ENCODE results near the gene TIGD1. TPM values are rescaled to one million over a fixed set of nuclear protein-coding genes. Genes with fewer than 3 reads are reported as not detected.

TIGD1 gene
- total RNA-seq, 2 donors from 2014 or later: 3.0 to 4.4 TPM

- Histone ChIP-seq H3K9ac (ENCODE audit: low read depth in 2 of 2, low read length in 2 of 2) (no peak overlapping the region), H3K27me3 (no peaks in the 10 kb centered on the region), H3K27ac (no peak overlapping the region), H3K36me3 (no peaks in the 10 kb centered on the region), H3K9me3 (no peaks in the 10 kb centered on the region), H3K4me3 (no peak overlapping the region), H3K4me1 (peaks cover 3% of the 10 kb centered on the region)
- intact Hi-C loops (cut with DNase I): no loop called here
- TF ChIP-seq, protein P1, sequence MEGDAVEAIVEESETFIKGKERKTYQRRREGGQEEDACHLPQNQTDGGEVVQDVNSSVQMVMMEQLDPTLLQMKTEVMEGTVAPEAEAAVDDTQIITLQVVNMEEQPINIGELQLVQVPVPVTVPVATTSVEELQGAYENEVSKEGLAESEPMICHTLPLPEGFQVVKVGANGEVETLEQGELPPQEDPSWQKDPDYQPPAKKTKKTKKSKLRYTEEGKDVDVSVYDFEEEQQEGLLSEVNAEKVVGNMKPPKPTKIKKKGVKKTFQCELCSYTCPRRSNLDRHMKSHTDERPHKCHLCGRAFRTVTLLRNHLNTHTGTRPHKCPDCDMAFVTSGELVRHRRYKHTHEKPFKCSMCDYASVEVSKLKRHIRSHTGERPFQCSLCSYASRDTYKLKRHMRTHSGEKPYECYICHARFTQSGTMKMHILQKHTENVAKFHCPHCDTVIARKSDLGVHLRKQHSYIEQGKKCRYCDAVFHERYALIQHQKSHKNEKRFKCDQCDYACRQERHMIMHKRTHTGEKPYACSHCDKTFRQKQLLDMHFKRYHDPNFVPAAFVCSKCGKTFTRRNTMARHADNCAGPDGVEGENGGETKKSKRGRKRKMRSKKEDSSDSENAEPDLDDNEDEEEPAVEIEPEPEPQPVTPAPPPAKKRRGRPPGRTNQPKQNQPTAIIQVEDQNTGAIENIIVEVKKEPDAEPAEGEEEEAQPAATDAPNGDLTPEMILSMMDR (IDR thresholded peaks at IDR 0.05): no peak
- DNase-seq: no peak
Observed at GRCh38 chr2:232544674-232545073, 5.7 kb downstream of the TIGD1 start.

- Histone ChIP-seq H3K4me1 (peaks cover 3% of the 10 kb centered on the region), H3K9ac (ENCODE audit: low read depth in 2 of 2, low read length in 2 of 2) (no peak overlapping the region), H3K36me3 (no peaks in the 10 kb centered on the region), H3K9me3 (no peaks in the 10 kb centered on the region), H3K4me3 (no peak overlapping the region), H3K27ac (no peak overlapping the region), H3K27me3 (no peaks in the 10 kb centered on the region)
- DNase-seq: no peak
- TF ChIP-seq, protein P1 (IDR thresholded peaks at IDR 0.05): no peak
- intact Hi-C loops (cut with DNase I): no loop called here
Observed at GRCh38 chr2:232543928-232544631, 6.3 kb downstream of the TIGD1 start.

GRCh38 chr2:232543491-232543890, 6.9 kb downstream of the TIGD1 start:
- DNase-seq: no peak
- no peaks in the 10 kb centered on the region for H3K9me3 ChIP-seq
- no peak overlapping the region for H3K4me3 ChIP-seq
- peaks cover 3% of the 10 kb centered on the region for H3K4me1 ChIP-seq
- no peak overlapping the region for H3K27ac ChIP-seq
- intact Hi-C loops (cut with DNase I): no loop called here
- no peaks in the 10 kb centered on the region for H3K36me3 ChIP-seq
- no peaks in the 10 kb centered on the region for H3K27me3 ChIP-seq
- no peak overlapping the region for H3K9ac ChIP-seq (ENCODE audit: low read depth in 2 of 2, low read length in 2 of 2)
- TF ChIP-seq, protein P1 (IDR thresholded peaks at IDR 0.05): no peak

- no peaks in the 10 kb centered on the region for H3K27me3 ChIP-seq
- H3K4me1 ChIP-seq: peaks cover 3% of the 10 kb centered on the region
- no peak for DNase-seq
- no peak overlapping the region for H3K27ac ChIP-seq
- TF ChIP-seq, protein P1 (IDR thresholded peaks at IDR 0.05): no peak
- no peak overlapping the region for H3K4me3 ChIP-seq
- H3K9ac ChIP-seq (ENCODE audit: low read depth in 2 of 2, low read length in 2 of 2): no peak overlapping the region
- no peaks in the 10 kb centered on the region for H3K9me3 ChIP-seq
- intact Hi-C loops (cut with DNase I): no loop called here
- H3K36me3 ChIP-seq: no peaks in the 10 kb centered on the region
Observed at GRCh38 chr2:232542715-232543467, 7.5 kb downstream of the TIGD1 start.

GRCh38 chr2:232541961-232542714, 8.2 kb downstream of the TIGD1 start:
- TF ChIP-seq, protein P1 (IDR thresholded peaks at IDR 0.05): no peak
- intact Hi-C loops (cut with DNase I): no loop called here
- no peak for DNase-seq
- Histone ChIP-seq H3K27me3 (no peaks in the 10 kb centered on the region), H3K27ac (no peak overlapping the region), H3K9me3 (no peaks in the 10 kb centered on the region), H3K4me1 (no peaks in the 10 kb centered on the region), H3K4me3 (no peak overlapping the region), H3K36me3 (no peaks in the 10 kb centered on the region), H3K9ac (ENCODE audit: low read depth in 2 of 2, low read length in 2 of 2) (no peak overlapping the region)

Measured in colonic mucosa (tissue), 4 donors.